GM18909 (cell line): Measurements from ENCODE around the gene TM7SF3.

ENCODE experiments used
- ATAC-seq: cut with Tn5 transposase; IDR thresholded peaks from one replicate; pipeline ENCODE4 v1.9.1; 2021; ENCODE audit warnings: mild to moderate bottlenecking; ENCODE audit not compliant: unreplicated experiment, poor library complexity

TM7SF3 gene

GRCh38 chr12:26937443-26937862 is 76.7 kb downstream of the TM7SF3 start:
- ATAC-seq = no peak

- no peak for ATAC-seq
Measured at GRCh38 chr12:26936559-26937442, 77.4 kb downstream of the TM7SF3 start.

GRCh38 chr12:26935636-26936378 is 78.4 kb downstream of the TM7SF3 start:
- ATAC-seq = no peak

- ATAC-seq = no peak
Measured at GRCh38 chr12:26929590-26929989, 84.6 kb downstream of the TM7SF3 start.

- ATAC-seq = no peak
Measured at GRCh38 chr12:26928661-26929060, 85.5 kb downstream of the TM7SF3 start.
